Fibroblast of pulmonary artery (primary cell): ENCODE measurements around the gene DPP7.

Experiments
- DNase-seq: peaks from one replicate; pipeline ENCODE4 v3.0.0-alpha.2; 2010; ENCODE audit warnings: low read depth
- H3K4me3 ChIP-seq: replicated peaks from 2 replicates; pipeline ENCODE4 v1.5.1; 2011; ENCODE audit warnings: low read depth, mild to moderate bottlenecking, control low read depth, low read length, moderate library complexity
- CTCF ChIP-seq: IDR thresholded peaks from 2 replicates; pipeline ENCODE4 v1.5.1; 2011; ENCODE audit warnings: mild to moderate bottlenecking, control low read depth, low read length, inconsistent platforms; ENCODE audit errors: missing control alignments

Gene DPP7

DNA sequence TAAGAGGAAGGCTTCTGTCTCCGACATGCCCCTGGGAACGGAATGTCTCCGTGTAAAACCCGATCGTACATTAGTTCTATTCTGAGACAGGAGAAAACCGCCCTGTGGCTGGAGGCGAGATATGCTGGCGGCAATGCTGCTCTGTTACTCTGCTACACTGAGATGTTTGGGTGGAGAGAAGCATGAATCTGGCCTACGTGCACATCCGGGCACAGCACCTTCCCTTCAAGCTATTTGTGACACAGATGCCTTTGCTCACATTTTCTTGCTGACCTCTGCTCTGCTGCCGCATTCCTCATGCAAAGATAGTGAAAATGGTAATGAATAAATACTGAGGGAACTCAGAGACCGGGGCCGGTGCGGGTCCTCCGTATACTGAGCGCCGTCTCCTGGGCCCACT, 2.2 kb upstream of the DPP7 start:
- no peak overlapping the region for H3K4me3 ChIP-seq
- DNase-seq = peak; percentile 23
- no peak for TF ChIP-seq CTCF

- no peak for TF ChIP-seq CTCF
- H3K4me3 ChIP-seq = no peak overlapping the region
- DNase-seq = no peak
Measured at GRCh38 chr9:137116027-137116507, 1.5 kb upstream of the DPP7 start.

DNA sequence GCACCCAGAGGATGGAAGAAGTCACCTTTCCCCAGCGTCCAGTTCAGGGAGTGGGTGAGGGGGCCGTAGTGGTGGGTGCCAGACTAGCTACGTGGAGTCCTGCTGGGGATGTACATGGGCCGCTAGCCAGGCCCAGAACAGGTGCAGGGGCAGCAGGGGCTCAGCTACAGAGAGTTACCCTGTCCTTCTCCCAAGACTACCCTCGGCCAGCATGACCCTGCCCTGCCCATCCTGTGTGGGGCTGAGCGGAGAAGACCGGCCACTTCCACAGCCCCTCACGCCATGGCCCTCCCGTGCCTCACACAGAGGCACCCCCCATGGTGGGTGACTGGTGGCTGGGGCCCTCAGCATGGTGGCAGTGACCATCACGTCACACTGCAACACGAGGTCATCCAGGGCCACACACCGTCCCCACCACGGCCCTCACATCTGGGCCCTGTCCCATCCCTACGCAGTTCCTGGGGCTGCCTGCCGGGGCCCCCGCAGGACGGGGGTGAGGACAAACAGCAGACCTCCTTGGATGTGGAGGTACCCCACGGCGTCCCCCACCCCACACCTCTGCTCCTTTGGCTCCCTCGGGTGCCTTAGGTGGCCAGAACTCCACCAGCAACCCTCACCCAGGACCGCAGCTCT, 977 bp upstream of the DPP7 start:
- DNase-seq = no peak
- no peak for TF ChIP-seq CTCF
- H3K4me3 ChIP-seq = no peak overlapping the region

DNA sequence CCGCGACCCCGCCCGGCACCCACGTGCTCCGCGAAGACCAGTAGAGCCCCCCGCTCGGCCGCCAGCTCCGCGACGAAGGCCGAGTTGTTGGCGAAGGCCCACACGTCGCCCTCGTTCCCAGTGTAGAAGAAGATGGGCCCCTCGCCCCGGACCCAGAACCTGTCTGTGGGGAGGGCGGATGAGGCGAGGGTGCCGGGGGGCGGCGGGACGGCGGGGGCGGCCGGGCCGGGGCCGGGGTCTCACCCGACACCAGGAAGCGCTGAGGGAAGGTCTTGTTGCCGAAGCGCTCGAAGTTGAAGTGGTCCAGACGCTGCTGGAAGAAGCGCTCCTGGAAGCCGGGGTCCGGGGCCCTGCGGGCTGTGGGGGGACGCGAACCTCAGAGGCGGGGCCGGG, 317 bp downstream of the DPP7 start:
- no peak for DNase-seq
- H3K4me3 ChIP-seq = peak overlapping the region; percentile 56

DNA sequence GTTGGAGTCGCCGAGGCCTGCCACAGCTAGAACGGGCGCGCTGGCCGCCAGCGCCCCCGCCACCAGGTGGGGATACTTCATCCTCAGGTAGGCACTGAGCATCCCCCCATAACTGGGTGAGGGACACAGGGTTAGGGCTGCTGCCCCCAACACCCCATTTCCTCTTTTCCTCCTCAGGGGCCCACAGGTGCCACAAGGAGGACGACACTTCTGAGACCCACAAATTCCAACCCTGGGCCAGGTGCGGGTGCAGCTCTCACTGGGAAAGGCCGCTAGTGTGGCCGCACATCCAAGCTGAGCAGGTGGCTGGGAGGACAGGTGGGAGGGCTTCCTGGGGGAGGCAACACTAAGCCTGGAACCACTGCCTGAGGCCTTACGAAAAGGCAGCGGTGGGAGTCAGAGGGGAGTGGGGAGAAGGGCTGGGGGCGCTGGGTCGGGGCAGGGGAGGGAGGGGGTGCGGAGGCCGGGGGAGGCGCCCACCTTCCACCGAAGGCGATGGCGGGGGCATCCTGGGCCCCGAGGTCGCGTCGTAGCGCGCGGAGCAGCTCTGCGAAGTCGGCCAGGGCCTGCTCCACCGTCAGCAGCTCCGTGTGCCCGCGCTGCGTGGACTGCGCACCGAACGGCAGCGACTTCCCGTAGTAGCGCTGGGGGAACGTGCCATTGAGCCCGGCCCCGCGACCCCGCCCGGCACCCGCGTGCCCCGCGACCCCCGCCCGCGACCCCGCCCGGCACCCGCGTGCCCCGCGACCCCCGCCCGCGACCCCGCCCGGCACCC, 961 bp downstream of the DPP7 start:
- no peak for DNase-seq
- peak overlapping the region; percentile 34 for H3K4me3 ChIP-seq
- TF ChIP-seq CTCF = no peak

More for the DNA sequence above, 317 bp downstream of the DPP7 start:
- no peak for TF ChIP-seq CTCF

GRCh38 chr9:137112564-137113384, 1.8 kb downstream of the DPP7 start:
- no peak overlapping the region for H3K4me3 ChIP-seq
- no peak for DNase-seq
- TF ChIP-seq CTCF = no peak
